CD4-positive, alpha-beta T cell treated with Interleukin-4 for 4 hours (primary cell): ENCODE data around the gene LCA5.
"Not testable (repeated sequence)": the region's sequence is repeated elsewhere in the genome, so short reads cannot be mapped to it uniquely, and the experiment has no call there.

Experiments
- DNase-seq: peaks from one replicate; pipeline ENCODE4 v3.0.0-alpha.2; 2020

LCA5 gene

DNA sequence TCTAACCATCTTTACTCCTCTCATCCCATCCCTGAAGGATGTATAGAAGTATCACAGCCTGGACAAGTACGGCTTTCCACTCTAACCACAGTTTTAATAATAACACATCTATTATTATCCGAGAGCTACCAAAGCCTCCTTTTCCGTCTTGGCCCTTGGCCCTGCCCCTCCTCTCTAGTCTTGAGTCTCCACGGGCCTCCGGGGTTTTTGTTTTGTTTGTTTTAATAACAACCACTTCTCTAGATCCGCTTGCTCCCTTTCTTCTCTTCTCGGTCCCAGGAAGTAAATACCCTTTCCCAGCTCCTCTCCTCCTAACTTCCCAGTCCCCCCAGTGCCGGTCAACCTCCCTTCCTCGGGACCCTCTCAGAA is 661 bp downstream of the LCA5 start:
- no peak for DNase-seq

DNA sequence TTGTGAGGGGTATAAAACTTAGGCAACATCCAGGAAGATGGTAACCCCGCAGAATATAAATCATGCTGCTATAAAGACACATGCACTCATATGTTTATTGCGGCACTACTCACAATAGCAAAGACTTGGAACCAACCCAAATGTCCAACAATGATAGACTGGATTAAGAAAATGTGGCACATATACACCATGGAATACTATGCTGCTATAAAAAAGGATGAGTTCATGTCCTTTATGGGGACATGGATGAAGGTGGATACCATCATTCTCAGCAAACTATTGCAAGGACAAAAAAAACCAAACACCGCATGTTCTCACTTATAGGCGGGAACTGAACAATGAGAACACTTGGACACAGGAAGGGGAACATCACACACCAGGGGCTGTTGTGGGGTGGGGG is 7.7 kb downstream of the LCA5 start:
- not testable (repeated sequence) for DNase-seq

DNA sequence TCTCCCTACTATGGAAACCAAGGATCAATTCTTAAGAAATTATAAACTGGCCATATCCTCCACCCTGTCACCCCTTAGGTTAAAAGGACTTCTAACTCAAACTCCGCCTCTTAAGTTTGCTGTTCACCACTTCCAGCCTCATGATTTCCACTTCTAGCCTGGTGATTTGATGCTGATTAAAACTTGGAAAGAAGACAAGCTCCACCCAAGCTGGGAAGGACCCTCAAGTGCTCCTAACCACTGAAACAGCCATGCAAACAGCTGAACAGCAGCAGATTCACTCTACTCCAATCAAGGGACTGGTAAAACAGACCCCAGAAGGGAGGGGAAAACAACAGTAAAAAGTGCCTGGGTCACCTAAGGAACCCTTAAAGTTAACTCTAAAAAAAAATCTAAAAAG is 10.3 kb downstream of the LCA5 start:
- no peak for DNase-seq

DNA sequence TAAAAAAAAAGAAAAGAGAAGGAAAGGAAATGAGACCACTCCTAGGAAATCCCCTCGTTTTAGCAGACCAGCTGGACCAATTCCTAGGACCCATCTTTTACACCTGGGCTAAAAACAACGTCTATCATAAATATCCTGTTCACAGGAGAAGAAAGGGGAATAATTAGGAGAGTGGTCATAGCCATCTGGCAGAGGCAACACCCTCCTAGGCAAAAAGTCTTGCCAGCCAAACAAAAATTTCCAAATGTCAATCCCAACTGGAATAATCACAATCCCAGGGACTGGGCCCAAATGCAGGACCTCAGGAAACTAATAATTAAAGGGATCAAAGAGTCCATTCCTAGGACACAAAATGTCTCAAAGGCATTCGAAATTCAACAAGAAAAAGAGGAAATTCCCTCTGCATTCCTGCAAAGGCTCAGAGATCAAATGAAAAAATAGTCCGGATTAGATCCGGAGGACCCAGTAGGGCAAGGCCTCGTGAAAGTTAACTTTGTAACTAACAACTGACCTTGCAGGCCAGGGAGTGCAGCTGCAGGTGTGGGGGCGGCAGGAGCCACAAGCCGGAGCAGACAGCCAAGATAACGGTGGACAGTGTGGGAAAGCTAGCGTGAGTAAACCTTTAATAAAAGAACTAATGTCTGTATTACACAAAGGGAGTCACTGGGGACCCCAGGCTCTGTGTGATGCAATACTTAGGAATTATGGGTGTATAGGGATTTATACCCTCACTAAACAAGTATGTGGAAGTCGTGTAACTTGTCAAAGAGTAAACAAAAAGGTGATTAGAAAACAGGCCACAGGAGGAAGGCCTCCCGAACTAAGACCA is 11.7 kb downstream of the LCA5 start:
- no peak for DNase-seq

DNA sequence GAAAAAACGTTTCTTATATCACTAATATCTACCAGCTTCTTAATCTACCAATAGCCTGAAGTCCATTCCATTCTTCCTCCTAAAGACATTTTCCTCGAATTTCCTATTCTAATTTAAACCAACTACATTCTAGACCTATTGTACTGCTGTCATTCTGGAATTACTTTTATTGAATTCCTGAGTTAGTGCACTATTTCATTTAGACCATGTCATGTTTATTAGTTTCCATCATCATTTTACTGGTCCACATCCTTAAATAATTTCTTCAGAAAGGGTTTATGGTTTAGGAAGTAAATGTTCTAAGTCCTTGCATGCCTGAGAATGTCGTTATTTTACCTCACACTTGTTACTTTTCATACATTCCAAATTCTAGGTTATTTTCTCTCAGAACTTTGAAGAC is 13.2 kb downstream of the LCA5 start:
- DNase-seq: no peak

DNA sequence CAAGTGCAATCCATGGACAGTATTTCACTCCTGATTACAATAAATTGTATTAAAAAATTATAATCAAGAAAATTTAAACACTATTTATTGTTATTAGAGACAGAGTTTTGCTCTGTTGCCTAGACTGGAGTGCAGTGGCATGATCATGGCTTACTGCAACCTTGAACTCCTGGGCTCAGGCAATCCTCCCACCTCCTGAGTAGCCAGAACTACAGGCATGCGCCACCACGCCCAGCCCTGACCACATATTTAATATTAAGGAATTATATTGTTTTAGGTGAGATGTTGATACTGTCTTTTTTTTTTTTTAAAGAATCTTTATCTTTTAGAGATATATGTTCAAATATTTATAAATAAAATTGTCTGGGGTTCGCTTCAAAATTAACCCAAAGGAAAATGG is 14.6 kb downstream of the LCA5 start:
- DNase-seq: no peak

DNA sequence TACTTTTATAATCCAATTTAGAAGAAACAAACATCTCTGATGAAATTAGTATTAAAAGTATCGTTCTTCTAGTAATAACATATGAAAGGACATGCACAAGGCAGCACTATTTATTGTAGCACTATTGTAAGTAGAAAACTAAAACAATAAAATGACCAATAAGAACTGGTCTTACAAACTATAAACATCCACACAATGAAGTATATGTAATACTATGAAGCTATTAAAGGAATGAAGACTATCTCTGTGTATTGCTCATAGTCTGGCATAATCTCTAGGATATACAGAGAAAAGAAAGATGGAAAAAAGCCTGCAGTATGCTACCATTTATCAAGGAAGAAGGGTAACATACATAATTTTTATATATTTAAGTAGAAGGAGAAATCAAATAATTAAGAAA is 16.7 kb downstream of the LCA5 start:
- no peak for DNase-seq

DNA sequence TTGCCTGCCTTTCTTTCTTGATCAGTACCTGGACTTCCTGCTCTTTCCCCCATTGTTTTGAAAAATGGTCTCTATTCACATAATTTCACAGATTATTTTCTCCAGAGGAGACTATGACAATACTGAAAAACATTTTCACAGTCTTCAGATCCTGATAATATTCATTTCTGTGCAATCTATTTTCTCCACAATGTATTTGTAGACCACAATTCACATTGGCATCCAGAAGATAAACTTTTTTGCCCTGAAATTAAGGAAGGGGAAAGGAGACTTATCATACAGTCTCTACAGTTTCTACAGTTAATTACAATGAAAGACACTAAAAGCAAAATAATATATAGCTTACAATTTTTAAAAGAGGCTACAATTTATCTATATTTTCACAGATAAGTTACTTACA is 18.4 kb downstream of the LCA5 start:
- no peak for DNase-seq

DNA sequence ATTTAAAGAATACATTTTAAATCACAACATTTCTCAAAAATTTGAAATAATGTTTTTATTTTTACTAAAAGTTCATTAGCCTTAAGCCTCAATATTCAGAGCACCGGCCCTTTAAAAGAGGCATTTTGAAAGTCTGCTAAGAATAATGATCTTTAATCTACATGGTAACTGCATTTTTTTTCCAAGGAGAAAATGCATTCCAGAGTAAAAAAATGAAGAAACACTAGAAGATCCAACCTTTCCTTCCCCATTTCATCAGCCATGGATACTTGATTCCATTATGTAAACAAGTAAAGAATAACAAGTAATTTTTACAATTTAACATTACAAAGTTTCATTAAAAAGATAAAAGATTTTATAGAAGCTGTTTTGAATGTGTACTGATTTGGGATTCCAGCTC is 21.8 kb downstream of the LCA5 start:
- DNase-seq: no peak

DNA sequence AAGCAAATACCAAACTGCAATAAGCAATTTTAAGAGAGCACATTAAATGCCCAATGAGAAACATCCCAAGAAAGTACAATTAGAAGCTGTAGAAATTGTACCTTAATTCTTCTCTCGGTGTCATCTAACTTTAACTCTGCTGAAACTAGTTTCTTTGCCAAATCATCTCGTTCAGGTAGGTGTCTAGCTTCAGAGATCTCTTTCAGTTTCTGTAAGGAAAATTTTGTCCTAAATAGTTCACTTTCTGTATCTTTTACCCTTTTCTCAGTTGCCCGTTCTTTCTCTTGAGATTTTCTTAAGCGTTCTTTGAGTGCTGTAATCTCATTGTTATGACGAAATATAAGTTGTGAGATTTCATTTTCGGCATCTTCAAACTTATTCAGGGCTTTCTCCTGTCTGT is 24.1 kb downstream of the LCA5 start:
- no peak for DNase-seq

DNA sequence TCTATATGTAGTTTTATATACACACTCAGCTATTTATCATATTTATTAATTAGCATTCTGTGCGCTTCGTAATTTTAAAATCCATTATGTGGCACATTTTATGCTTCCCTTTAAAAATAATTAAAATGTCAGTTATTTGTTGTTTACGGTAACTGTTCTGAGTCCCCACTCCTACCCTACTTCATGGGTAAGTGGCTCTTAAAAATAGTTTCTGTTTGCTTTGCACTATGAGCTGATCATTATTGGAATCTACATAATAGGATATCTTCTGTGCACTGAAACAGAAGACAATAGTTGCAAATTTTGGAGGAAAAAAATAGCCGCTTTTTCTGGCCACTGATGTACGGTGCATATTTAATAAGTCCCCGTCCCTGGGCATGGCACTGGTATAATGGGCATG is 25.2 kb downstream of the LCA5 start:
- DNase-seq: no peak

DNA sequence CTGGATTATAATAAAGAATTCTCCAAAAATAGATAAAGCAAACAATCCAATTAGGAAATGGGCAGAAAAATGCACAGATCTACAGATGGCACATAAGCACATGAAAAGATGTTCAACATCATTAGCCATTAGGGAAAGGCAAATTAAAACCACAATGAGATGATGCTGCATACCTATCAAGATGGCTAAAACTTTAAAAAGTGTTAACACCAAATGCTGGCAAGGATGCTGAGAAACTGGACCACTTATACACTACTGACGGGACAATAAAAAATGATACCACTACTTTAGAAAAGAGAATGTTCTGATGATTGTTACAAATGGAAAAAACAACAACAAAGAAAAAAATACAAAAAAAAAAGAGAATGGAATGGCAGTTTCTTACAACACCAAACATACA is 26.5 kb downstream of the LCA5 start:
- no peak for DNase-seq

DNA sequence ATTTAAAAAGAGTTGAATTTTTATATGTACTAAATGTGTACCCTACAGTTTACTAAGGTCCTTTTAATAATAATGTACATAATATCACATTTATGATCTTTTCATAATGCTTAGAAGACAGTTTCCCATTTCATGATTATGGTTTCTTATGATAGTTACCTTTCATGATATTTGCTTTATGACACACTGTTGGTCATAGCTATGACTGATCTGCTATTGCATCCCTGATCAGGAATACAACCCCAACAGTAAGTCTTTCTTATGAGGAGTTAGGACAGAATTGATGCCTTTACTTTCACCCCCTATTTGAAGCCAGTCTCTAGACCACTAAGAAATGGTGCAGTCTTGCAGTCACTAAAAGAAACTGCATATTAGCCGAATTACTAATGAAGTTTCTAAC is 31.0 kb downstream of the LCA5 start:
- no peak for DNase-seq

DNA sequence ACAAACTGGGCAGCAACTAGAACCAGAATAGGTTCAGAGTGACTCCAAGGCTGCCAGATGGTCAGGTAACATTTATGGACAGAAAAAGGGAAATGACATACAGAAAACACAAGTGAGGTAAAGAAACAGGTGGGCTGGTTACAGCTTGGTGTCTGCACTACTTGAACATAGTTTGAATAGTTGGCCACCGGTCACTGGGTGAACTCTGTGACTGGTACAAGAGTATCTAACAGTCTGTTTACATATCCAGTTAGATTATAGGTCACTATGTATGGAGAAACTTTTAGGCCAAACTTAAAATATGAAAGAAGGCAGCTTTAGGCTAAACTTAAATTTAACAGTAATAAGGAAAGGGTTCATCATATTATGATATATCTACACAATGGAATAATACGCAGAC is 32.9 kb downstream of the LCA5 start:
- DNase-seq: no peak

DNA sequence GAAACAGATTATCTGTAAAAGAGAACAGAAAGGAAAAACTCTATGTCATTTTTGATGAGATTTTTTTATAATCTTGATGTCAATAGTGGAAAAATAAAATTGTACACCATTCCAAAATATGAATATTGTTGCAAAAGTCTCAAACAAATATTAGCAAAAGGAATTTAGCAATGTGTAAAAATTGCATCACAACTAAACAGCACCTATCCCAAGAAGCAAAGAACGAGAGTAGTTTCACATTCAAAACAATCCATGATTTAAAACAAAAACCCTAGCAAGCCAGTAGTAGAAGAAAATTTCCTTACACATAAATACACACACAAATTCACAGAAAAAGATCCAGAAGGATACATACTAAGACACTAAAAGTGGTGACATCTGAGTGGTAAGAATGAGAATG is 38.4 kb downstream of the LCA5 start:
- no peak for DNase-seq

DNA sequence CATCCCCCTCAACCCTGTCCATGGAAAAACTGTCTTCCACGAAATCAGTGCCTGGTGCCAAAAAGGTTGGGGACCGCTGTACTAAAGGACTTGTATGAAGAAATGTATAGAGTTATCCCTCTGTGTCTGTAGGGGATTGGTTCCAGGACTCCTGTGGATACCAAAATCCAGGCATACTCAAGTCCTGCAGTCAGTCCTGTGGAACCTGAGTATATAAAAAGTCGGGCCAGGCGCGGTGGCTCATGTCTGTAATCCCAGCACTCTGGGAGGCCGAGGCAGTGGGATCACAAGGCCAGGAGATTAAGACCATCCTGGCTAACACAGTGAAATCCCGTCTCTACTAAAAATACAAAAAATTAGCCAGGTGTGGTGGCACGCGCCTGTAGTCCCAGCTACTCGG is 42.0 kb downstream of the LCA5 start:
- DNase-seq: no peak

DNA sequence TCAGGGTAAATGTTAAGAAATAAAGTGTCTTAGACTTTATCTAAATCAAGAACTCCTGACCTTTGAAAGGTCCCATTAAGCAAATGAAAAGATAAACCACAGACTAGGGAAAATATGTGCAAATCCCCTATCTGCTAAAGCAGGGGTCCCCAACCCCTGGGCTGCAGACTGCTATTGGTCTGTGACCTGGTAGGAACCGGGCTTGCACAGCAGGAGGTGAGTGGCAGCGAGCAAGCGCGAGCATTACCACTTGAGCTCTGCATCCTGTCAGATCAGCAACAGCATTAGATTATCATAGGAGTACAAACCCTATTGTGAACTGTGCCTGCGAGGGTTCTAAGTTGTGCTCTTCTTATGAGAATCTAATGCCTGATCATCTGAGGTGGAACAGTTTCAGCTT is 42.4 kb downstream of the LCA5 start:
- DNase-seq: no peak

DNA sequence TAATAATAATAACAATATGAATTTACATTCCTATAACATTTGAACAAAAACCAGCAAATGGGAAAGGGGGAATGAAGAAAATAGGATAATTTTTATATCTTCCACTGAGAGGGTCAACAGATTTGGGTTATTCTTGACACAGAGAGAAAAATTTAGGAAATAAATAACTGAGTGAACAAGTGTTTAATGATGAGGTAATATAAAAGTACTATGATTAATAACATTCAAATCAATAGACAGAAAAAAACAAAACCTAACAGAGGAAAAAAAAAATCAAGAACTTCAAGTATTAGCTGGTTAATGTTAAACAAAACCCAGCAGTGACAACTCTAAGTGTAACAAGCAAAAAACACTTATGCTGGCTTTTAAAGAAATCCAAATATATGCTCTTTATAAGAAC is 66.5 kb downstream of the LCA5 start:
- no peak for DNase-seq

DNA sequence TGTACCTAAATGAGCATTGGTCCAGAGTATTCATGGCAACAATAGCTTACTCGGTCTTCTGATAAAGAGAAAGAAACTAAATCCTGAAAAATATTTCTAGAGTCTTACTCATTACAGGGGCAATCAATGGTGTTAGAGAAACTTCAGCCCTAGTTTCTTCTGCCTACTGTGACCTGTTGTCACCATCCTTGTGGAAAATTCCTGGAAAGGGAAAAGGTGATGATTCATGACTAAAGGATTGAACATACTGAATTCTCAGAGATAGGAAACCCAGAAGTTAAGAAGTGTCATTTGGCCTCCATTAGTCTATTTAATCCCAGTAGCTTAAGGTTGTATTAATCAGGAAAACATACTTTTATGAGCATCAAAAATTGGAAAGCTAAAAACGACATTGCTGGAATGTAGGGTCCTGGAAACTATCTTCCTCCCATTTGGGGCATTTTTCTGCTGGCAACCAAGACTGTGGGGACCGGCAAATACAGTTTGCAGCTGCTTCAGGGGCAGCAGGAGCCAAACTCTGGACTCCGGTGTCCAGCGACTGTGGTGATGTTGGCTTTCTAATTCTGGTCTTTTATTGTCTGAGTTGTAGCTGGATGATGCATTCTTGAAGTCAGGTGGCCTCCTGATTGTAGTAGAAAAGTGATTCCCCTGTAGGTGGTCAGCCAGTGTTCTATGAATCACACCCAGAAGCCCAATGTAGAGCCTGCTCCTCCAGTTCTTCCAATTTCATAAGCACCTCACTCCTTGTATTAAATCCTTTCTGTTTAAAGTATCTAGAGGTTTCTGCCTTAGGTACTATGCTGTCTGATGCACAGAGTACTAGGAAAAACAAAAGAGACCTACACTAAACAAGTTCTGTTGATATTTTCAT is 67.6 kb downstream of the LCA5 start:
- DNase-seq: no peak

DNA sequence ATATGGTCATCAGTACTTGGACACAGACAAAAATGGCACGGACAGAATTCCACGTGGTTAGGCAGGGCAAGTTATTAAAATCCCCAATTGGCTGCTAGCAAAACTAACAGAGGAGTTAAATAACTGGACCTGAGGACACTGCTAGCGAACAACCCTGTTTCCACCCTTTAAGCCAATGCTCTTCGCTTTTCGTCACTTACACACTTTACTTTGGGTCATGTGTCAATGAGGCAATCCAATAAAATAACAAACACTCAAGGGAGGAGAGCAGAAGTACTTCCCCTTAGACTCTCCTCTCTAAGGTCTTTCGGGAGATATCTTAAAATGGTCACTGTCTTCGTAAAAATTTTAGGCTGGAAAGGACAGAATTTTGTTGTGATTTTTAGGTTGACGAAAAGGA is 68.6 kb downstream of the LCA5 start:
- no peak for DNase-seq

DNA sequence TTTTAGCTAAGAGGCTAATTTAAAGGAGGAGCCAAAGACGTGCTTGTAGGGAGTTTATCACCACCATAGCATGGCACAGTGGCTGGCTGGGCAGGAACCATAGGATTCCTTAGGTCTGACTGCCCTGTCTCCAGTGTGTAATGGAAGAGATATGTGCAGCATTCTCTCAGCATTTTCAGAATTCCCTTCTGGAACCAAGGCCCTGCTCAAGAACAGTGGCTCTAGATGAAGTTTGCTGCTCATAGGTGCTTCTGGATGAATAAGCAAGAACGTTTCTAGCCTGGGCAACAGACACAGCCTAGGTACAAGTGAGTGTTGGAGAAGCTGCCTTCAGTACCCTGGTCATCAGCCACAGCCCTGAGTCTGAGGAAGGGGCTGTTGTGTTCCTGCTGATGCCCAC is 69.1 kb downstream of the LCA5 start:
- DNase-seq: no peak

DNA sequence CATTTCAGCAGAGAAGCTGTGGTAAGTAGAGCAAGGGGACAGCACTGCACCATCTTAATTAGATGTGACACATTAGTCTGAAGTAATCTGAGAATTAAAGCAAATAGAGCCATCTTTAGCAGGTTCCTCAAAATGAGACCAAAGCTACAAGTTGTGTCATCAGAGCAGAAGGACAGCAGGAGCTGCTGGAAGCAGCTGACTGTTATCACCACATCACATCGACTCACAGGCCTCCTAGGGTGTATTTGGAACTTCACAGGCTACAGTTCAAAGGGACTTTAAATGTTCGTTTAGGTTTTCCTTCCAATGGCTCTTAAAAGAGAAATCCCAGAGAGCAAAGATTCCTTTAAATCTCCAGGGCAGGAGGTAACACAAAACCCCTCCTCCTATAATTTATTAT is 69.5 kb downstream of the LCA5 start:
- no peak for DNase-seq

DNA sequence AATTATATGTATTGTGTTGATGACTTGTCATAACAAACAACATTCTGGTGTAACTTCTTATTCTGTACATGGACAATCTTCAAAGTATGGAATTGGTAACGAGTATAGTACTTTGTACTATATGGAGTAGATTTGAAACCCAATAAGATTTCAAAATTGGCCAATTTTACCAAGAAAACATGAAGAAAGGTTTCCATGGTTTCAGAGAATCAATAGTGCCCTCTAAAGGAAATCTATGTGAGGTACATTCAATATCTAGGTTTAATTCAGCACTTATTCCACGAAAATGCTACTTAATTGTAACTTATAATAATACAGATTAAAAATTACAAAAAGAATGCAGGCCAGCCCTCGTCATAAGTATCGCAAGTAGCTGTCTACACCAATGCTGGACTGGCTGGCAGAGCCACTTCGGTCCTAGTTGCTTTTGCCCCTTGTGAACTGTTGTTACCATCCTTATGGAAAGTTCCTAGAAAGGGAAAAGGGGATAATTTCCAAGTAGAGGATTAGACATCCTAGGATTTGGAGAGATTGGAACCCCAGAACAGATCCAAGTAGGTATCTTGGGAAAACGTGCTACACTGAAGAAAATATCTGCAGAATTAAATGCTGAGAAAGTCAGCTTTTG is 70.9 kb downstream of the LCA5 start:
- DNase-seq: no peak

DNA sequence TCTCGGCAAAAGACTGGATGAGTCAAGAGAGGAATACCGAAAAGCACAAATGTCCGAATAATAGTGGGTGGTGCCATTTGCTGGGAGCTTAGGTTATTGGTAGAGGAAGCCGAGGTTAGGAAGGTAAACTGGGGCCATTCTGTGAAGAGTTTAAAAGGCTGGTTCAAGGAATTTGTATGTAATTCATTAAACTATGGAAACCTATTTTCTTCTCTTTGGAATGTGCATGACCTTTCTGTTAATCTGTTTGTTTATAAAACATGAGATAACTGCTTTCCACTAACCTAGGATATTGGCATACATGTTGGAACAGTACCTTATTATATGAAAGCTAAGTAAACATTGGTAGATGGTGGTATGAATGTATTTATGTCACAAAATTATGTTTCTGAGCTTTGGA is 71.8 kb downstream of the LCA5 start:
- DNase-seq: no peak
